Endothelial cell of umbilical vein (primary cell): ENCODE data around the gene ITGA5. TPM values are rescaled to one million over a fixed set of nuclear protein-coding genes. Genes with fewer than 3 reads are reported as not detected.

Experiments
- BruUV-seq: library from RNA; stranded (reverse); fragments of 400-500 nt; replicated peaks from 2 replicates; lab custom pipeline; 2021; lab: Mats Ljungman, UMichigan
- CTCF ChIA-PET: fragments of 300-600, 350-600 bp; sonication (Branson Sonifier 250); formaldehyde crosslinking; loops from one replicate; lab custom pipeline; 2021; ENCODE audit warnings: antibody characterized with exemption, inconsistent platforms; lab: Charles Lee
- POLR2A ChIA-PET: fragments of 300-600, 350-600 bp; sonication (Branson Sonifier 250); formaldehyde crosslinking; loops from one replicate; lab custom pipeline; 2021; ENCODE audit warnings: antibody characterized with exemption, inconsistent platforms; lab: Charles Lee
- DNase-seq: peaks from one replicate; pipeline ENCODE4 v3.0.0-alpha.2; 2011; ENCODE audit warnings: low read depth, low spot score
- FAIRE-seq: peaks from 2 replicates; lab custom pipeline; 2011; peaks lifted over from hg19 to GRCh38; lab: Jason Lieb, UNC
- H2AFZ ChIP-seq: 2 replicates; pipeline ENCODE4 v1.6.0; 2012; ENCODE audit warnings: low read depth, low read length, control low read depth, inconsistent platforms
- H3K27ac ChIP-seq: 2 replicates; pipeline ENCODE4 v1.5.1; 2011; ENCODE audit warnings: low read depth, mild to moderate bottlenecking, control low read depth, low read length, moderate library complexity; ENCODE audit not compliant: insufficient read depth
- H3K27me3 ChIP-seq, 2 experiments: 2 replicates each; pipeline versions ENCODE4 v1.6.0 to v1.6.1; 2011; ENCODE audit warnings: low read length in 2 of 2, mixed read lengths in 1 of 2; ENCODE audit not compliant: control insufficient read depth in 2 of 2, insufficient read depth in 2 of 2
- H3K36me3 ChIP-seq, 2 experiments: 2 replicates in 1 of 2; 3 replicates in 1 of 2; pipeline ENCODE4 v1.5.1; 2011; ENCODE audit warnings: low read length in 2 of 2, mild to moderate bottlenecking in 1 of 2, moderate library complexity in 1 of 2; ENCODE audit not compliant: control insufficient read depth in 2 of 2, insufficient read depth in 2 of 2; ENCODE audit errors: extremely low read depth in 1 of 2
- H3K4me1 ChIP-seq: 3 replicates; pipeline ENCODE4 v1.5.1; 2011; ENCODE audit warnings: mild to moderate bottlenecking, low read length; ENCODE audit not compliant: control insufficient read depth, insufficient read depth; ENCODE audit errors: extremely low read depth
- H3K4me2 ChIP-seq: 2 replicates; pipeline ENCODE4 v1.6.1; 2011; ENCODE audit warnings: low read length, control low read depth, mixed read lengths; ENCODE audit not compliant: insufficient read depth
- H3K4me3 ChIP-seq, 3 experiments: fragments of 200-600 bp in 1 of 3; sonication (generic), shearing (Covaris generic) in 1 of 3; replicated peaks in 1 of 3; 2 replicates each; pipeline ENCODE4 v1.5.1; 2011 to 2016; ENCODE audit warnings: control low read depth in 3 of 3, low read length in 3 of 3, mild to moderate bottlenecking in 2 of 3, inconsistent platforms in 1 of 3, low read depth in 1 of 3, moderate library complexity in 1 of 3; ENCODE audit not compliant: insufficient read depth in 1 of 3
- H3K79me2 ChIP-seq: 2 replicates; pipeline ENCODE4 v1.6.0; 2012; ENCODE audit warnings: low read length, inconsistent platforms; ENCODE audit not compliant: control insufficient read depth, insufficient read depth
- H3K9ac ChIP-seq: replicated peaks from 2 replicates; pipeline ENCODE3; 2011; ENCODE audit warnings: low read length, control low read depth; ENCODE audit not compliant: insufficient read depth; ENCODE audit errors: extremely low read depth
- H3K9me1 ChIP-seq: replicated peaks from 3 replicates; pipeline ENCODE4 v1.6.0; 2011; ENCODE audit warnings: mild to moderate bottlenecking, low read length; ENCODE audit not compliant: control insufficient read depth, insufficient read depth; ENCODE audit errors: extremely low read depth
- H3K9me3 ChIP-seq: replicated peaks from 2 replicates; pipeline ENCODE4 v1.5.1; 2012; ENCODE audit warnings: low read length, inconsistent platforms; ENCODE audit not compliant: control insufficient read depth, insufficient read depth
- H4K20me1 ChIP-seq: replicated peaks from 2 replicates; pipeline ENCODE3; 2011; ENCODE audit warnings: mild to moderate bottlenecking, low read length; ENCODE audit not compliant: control insufficient read depth, insufficient read depth; ENCODE audit errors: extremely low read depth
- CTCF ChIP-seq, 2 donors: IDR thresholded peaks; 1 replicate in 1 of 2; 2 replicates in 1 of 2; pipeline ENCODE4 v1.5.1; 2011; ENCODE audit warnings: low read length in 2 of 2, mild to moderate bottlenecking in 2 of 2, moderate library complexity in 2 of 2, control low read depth in 1 of 2, inconsistent platforms in 1 of 2, low read depth in 1 of 2; ENCODE audit not compliant: insufficient read depth in 1 of 2; ENCODE audit errors: extremely low read depth in 1 of 2
- EZH2 ChIP-seq: IDR thresholded peaks from 2 replicates; pipeline ENCODE4 v1.6.1; 2012; ENCODE audit warnings: borderline replicate concordance, low read depth, mild to moderate bottlenecking, moderate library complexity, low read length, inconsistent platforms; ENCODE audit not compliant: severe bottlenecking
- FOS ChIP-seq: IDR thresholded peaks from 2 replicates; pipeline ENCODE4 v1.6.1; 2011; ENCODE audit warnings: mild to moderate bottlenecking, low read length, moderate library complexity, borderline replicate concordance; ENCODE audit not compliant: insufficient read depth
- GATA2 ChIP-seq: IDR thresholded peaks from 2 replicates; pipeline ENCODE4 v1.7.0; 2011; ENCODE audit warnings: low read depth, mild to moderate bottlenecking, moderate library complexity, mixed read lengths, low read length; ENCODE audit not compliant: insufficient read length, insufficient read depth
- JUN ChIP-seq: IDR thresholded peaks from 2 replicates; pipeline ENCODE4 v1.6.1; 2011; ENCODE audit warnings: borderline replicate concordance, low read depth; ENCODE audit not compliant: insufficient read length, insufficient read depth
- MAX ChIP-seq: IDR thresholded peaks from 2 replicates; pipeline ENCODE4 v1.6.1; 2011; ENCODE audit not compliant: insufficient read depth, insufficient read length
- MYC ChIP-seq: IDR thresholded peaks from one replicate; pipeline ENCODE4 v1.6.1; 2011; ENCODE audit warnings: mild to moderate bottlenecking, low read depth, low read length
- POLR2A ChIP-seq: IDR thresholded peaks from 2 replicates; pipeline ENCODE4 v1.6.1; 2012; ENCODE audit warnings: low read depth, mild to moderate bottlenecking, control low read depth, low read length
- POLR2AphosphoS5 ChIP-seq: IDR thresholded peaks from 2 replicates; pipeline ENCODE4 v1.6.1; 2012; ENCODE audit warnings: low read depth, mild to moderate bottlenecking, control low read depth, low read length, moderate library complexity; ENCODE audit not compliant: insufficient read depth
- dilution Hi-C: fragments of 300-500 bp; cut with MboI; formaldehyde crosslinking; loops from one replicate; pipeline ENCODE4 v1.15.0; 2019; ENCODE audit warnings: low sequenced_read_pairs; ENCODE audit not compliant: extremely low pct_ligation_motif_present
- intact Hi-C: fragments of 100-400 bp; cut with micrococcal nuclease; formaldehyde crosslinking; loops from one replicate; pipeline ENCODE4 v1.10.0; 2022
- polyA plus RNA-seq, 4 experiments: library from polyadenylated mRNA; depleted of rRNA in 3 of 4; stranded (reverse) in 3 of 4; unstranded in 1 of 4; fragments of >200 nt; gene quantifications; 2 replicates each; pipeline versions ENCODE4 v1.2.1 to v1.2.3, GENCODE V29; 2011 to 2012; ENCODE audit warnings: missing spikeins in 1 of 4
- total RNA-seq: library from RNA; stranded (reverse); gene quantifications from 2 replicates; pipeline ENCODE4 v1.2.3, GENCODE V29; 2021

Gene ITGA5
- total and polyA plus RNA-seq, 2 donors (not counting 3 experiments of a cell fraction or from before 2014, with no cell fraction given), result 657 to 938 TPM

DNA sequence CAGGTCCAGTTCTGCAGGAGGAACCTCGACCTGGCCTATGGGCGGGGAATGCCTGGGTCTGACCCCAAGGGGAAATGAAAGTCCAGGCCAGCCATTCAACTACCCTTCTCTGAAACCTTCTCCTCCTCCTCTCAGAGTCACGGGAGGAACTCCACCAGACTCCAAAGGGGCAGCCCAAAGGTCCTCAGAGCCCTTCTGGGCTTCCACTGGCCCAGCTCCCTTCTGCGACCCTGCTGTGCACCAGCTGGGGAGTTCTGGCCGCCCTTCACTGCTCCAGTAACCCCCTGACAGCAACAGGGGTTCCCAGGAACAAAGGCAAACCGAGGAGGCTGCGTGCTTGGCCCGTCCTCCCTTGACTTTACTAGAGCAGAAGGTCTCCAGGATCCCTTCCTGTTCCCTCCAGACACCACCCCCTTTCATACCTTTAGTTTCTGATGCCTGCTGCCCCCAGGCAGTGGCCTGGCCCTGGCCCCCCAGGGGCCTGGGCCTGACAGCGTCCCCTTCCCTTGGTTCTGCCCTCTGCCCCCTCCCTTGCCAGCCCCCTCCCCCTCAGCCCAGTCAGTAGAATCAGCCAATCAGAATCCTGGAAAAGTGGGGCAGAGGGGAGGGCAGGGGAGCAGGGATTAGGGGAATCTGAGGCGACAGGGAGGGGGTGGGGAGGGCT is 33.7 kb downstream of the ITGA5 start:
- ChIA-PET CTCF (interaction anchor here (1.2 to 2.1 kb wide), 4 partner anchors 8 to 54 kb away, joined by 4 to 10 read pairs (median 4); no protein-coding TSS in a partner anchor), POLR2A (no interaction called here)
- H2AFZ ChIP-seq, result no peak overlapping the region
- H3K27me3 ChIP-seq, result no peaks in the 10 kb centered on the region
- H3K9me3 ChIP-seq, result no peaks in the 10 kb centered on the region
- no TSS peak for BruUV-seq
- H3K79me2 ChIP-seq, result no peaks in the 10 kb centered on the region
- no peak overlapping the region for H3K9ac ChIP-seq
- H3K27ac ChIP-seq, result no peak overlapping the region
- no peak overlapping the region for H3K4me2 ChIP-seq
- TF ChIP-seq EZH2 (no peak), JUN (no peak), CTCF (IDR thresholded peaks at IDR 0.05; ENCODE audit: extremely low read depth in 1 of 2, insufficient read depth in 1 of 2, low read depth in 1 of 2, low read length in 2 of 2) (no peak), FOS (no peak)
- H3K36me3 ChIP-seq, result no peaks in the 10 kb centered on the region
- dilution Hi-C loops (no loop called here), intact Hi-C loops (no loop called here)
- H3K9me1 ChIP-seq, result no peaks in the 10 kb centered on the region
- no peak for FAIRE-seq
- no peaks in the 10 kb centered on the region for H3K4me1 ChIP-seq
- H4K20me1 ChIP-seq, result no peaks in the 10 kb centered on the region
- no peak overlapping the region for H3K4me3 ChIP-seq
- DNase-seq, result no peak

DNA sequence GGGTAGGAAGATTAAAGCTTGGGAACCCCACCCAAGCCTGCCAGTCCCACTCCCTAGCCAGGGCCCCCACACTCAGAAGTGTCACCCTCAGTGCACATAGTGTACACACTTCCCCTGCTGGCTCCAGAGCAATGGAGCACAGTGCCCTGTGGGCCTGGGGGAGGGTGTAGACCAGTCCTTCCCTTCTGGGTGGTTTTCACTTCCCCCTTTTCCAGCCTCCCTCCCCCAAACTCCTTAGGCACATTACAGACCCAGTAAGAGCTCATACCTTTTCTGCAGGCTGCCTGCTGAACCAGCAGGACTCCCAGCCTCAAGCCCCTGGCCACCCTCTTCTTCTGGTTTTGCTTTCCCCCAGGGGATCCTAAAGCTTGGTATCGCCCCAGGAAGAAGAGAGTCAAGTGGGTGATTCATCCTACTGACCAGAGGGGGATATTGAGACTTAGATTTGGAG is 34.5 kb downstream of the ITGA5 start, which contains the start of gene ZNF385A:
Gene ZNF385A, minus strand, starts transcription at position 143 of the 451 bp plus-strand sequence. CDS start 219 bp downstream, outside the sequence.
- FAIRE-seq (no peak), DNase-seq (no peak)
- intact Hi-C loops (no loop called here), dilution Hi-C loops (no loop called here)
- no TSS peak for BruUV-seq
- no peaks in the 10 kb centered on the region for H3K9me3 ChIP-seq
- no peak within 1 kb of the TSS for H3K4me2 ChIP-seq
- TF ChIP-seq CTCF (IDR thresholded peaks at IDR 0.05; ENCODE audit: extremely low read depth in 1 of 2, insufficient read depth in 1 of 2, low read depth in 1 of 2, low read length in 2 of 2) (no peak), JUN (no peak), FOS (no peak), EZH2 (no peak), MAX (no peak), GATA2 (no peak), POLR2A (no peak), POLR2AphosphoS5 (no peak), MYC (no peak)
- no peaks in the 10 kb centered on the region for H3K36me3 ChIP-seq
- no peak within 1 kb of the TSS for H3K27ac ChIP-seq
- H2AFZ ChIP-seq, result no peak within 1 kb of the TSS
- no peak within 1 kb of the TSS for H3K4me3 ChIP-seq
- no peaks in the 10 kb centered on the region for H3K79me2 ChIP-seq
- no peaks in the 10 kb centered on the region for H3K9me1 ChIP-seq
- H3K4me1 ChIP-seq, result no peaks in the 10 kb centered on the region
- ChIA-PET CTCF (interaction anchor here (1.2 to 2.1 kb wide), 4 partner anchors 8 to 55 kb away, joined by 4 to 10 read pairs (median 4); no protein-coding TSS in a partner anchor), POLR2A (no interaction called here)
- H4K20me1 ChIP-seq, result no peaks in the 10 kb centered on the region
- H3K9ac ChIP-seq, result no peak within 1 kb of the TSS
- H3K27me3 ChIP-seq, result no peaks in the 10 kb centered on the region
